GM12878 (cell line): ENCODE measurements around the gene B3GAT2. TPM values are rescaled to one million over a fixed set of nuclear protein-coding genes. Genes with fewer than 3 reads are reported as not detected.

ENCODE experiments used
- ATAC-seq: fragments of 200-7000 bp; cut with Tn5 transposase; 3 replicates; pipeline ENCODE4 v1.9.1; 2020; ENCODE audit warnings: mild to moderate bottlenecking, moderate library complexity
- BruUV-seq: library from RNA; stranded (reverse); fragments of 400-500 nt; replicated peaks from 2 replicates; lab custom pipeline; 2021; lab: Mats Ljungman, UMichigan
- CTCF ChIA-PET: fragments of 300-600 bp; sonication (Branson Sonifier 250); formaldehyde crosslinking; extraction: SDS; loops from one replicate; lab custom pipeline; 2021; ENCODE audit warnings: inconsistent platforms; lab: Yijun Ruan, JAX
- POLR2A ChIA-PET: fragments of 350-600 bp; formaldehyde crosslinking; extraction: SDS; loops from one replicate; lab custom pipeline; 2021; ENCODE audit warnings: inconsistent platforms; lab: Charles Lee
- RAD21 ChIA-PET: fragments of 300-600 bp; sonication (Branson Sonifier 250); formaldehyde crosslinking; loops from one replicate; lab custom pipeline; 2023; ENCODE audit warnings: antibody characterized with exemption; ENCODE audit not compliant: unreplicated experiment; lab: Charles Lee
- SMC1A ChIA-PET: fragments of 300-600 bp; sonication (Branson Sonifier 250); formaldehyde crosslinking; loops from one replicate; lab custom pipeline; 2023; ENCODE audit not compliant: unreplicated experiment, uncharacterized antibody; lab: Charles Lee
- DNase-seq: peaks from one replicate; pipeline ENCODE4 v3.0.0-alpha.2; 2011; ENCODE audit warnings: low read depth, low spot score
- FAIRE-seq: peaks from 3 replicates; lab custom pipeline; 2011; peaks lifted over from hg19 to GRCh38; lab: Jason Lieb, UNC
- H2AFZ ChIP-seq: 2 replicates; pipeline ENCODE4 v1.6.0; 2011; ENCODE audit warnings: low read depth, low read length, control low read depth; ENCODE audit not compliant: control insufficient read depth
- H3K27ac ChIP-seq: 2 replicates; pipeline ENCODE4 v1.5.1; 2011; ENCODE audit warnings: control low read depth; ENCODE audit not compliant: control insufficient read depth, insufficient read depth
- H3K27me3 ChIP-seq, 2 experiments: replicated peaks in 1 of 2; 2 replicates each; pipeline versions ENCODE4 v1.6.0 to v1.6.1; 2011; ENCODE audit warnings: low read length in 1 of 2; ENCODE audit not compliant: control insufficient read depth in 2 of 2, insufficient read depth in 2 of 2
- H3K36me3 ChIP-seq, 2 experiments: 2 replicates each; pipeline ENCODE4 v1.5.1; 2011; ENCODE audit warnings: low read length in 1 of 2; ENCODE audit not compliant: control insufficient read depth in 2 of 2, insufficient read depth in 2 of 2
- H3K4me1 ChIP-seq: 2 replicates; pipeline ENCODE4 v1.6.1; 2011; ENCODE audit warnings: mild to moderate bottlenecking, low read length, moderate library complexity, mixed read lengths; ENCODE audit not compliant: control insufficient read depth, insufficient read depth
- H3K4me2 ChIP-seq: 2 replicates; pipeline ENCODE4 v1.6.0; 2011; ENCODE audit warnings: control low read depth; ENCODE audit not compliant: control insufficient read depth, insufficient read depth
- H3K4me3 ChIP-seq: fragments of 200-600 bp; sonication (generic); 2 replicates; pipeline ENCODE4 v1.5.1; 2016
- H3K79me2 ChIP-seq: 2 replicates; pipeline ENCODE4 v1.6.0; 2011; ENCODE audit warnings: low read length; ENCODE audit not compliant: control insufficient read depth, insufficient read depth
- H3K9ac ChIP-seq: 2 replicates; pipeline ENCODE4 v1.8.0; 2011; ENCODE audit warnings: low read length, control low read depth, mixed read lengths; ENCODE audit not compliant: control insufficient read depth, insufficient read depth
- H3K9me3 ChIP-seq: replicated peaks from 3 replicates; pipeline ENCODE4 v1.5.1; 2011; ENCODE audit warnings: mild to moderate bottlenecking, low read length; ENCODE audit not compliant: control insufficient read depth, insufficient read depth
- H4K20me1 ChIP-seq: 2 replicates; pipeline ENCODE4 v1.6.0; 2011; ENCODE audit not compliant: control insufficient read depth, insufficient read depth
- ASH2L ChIP-seq: fragments of 300-600, 200-600 bp; sonication (generic); IDR thresholded peaks from 2 replicates; pipeline ENCODE4 v1.6.1; 2017; ENCODE audit warnings: low read depth, mild to moderate bottlenecking, borderline replicate concordance
- BRCA1 ChIP-seq: IDR thresholded peaks from 2 replicates; pipeline ENCODE4 v1.6.1; 2011; ENCODE audit warnings: low read depth, low read length, improper control_type of control experiment
- CBX5 ChIP-seq: sonication (generic); IDR thresholded peaks from 2 replicates; pipeline ENCODE4 v1.6.1; 2016; ENCODE audit warnings: low read depth, moderate library complexity, mild to moderate bottlenecking, inconsistent platforms
- LARP7 ChIP-seq: fragments of 450-650 bp; IDR thresholded peaks from 2 replicates; pipeline ENCODE4 v1.6.1; 2017; ENCODE audit warnings: mild to moderate bottlenecking
- NR2C1 ChIP-seq: fragments of 450-650 bp; IDR thresholded peaks from 2 replicates; pipeline ENCODE4 v1.6.1; 2017; ENCODE audit warnings: antibody characterized with exemption, mild to moderate bottlenecking, moderate library complexity
- RB1 ChIP-seq: fragments of 450-650 bp; formaldehyde crosslinking; IDR thresholded peaks from 2 replicates; pipeline ENCODE4 v1.6.1; 2017; ENCODE audit warnings: mild to moderate bottlenecking, borderline replicate concordance
- SMAD5 ChIP-seq: IDR thresholded peaks from 2 replicates; pipeline ENCODE4 v1.6.1; 2016; ENCODE audit warnings: antibody characterized with exemption, low read depth
- TCF7 ChIP-seq: IDR thresholded peaks from 2 replicates; pipeline ENCODE4 v1.6.1; 2014; ENCODE audit warnings: antibody characterized with exemption, borderline replicate concordance
- YBX1 ChIP-seq: fragments of 450-650 bp; IDR thresholded peaks from 2 replicates; pipeline ENCODE4 v1.6.1; 2016; ENCODE audit warnings: antibody characterized with exemption
- ZNF24 ChIP-seq: fragments of 450-650 bp; IDR thresholded peaks from 2 replicates; pipeline ENCODE4 v1.6.1; 2017; ENCODE audit warnings: antibody characterized with exemption, mild to moderate bottlenecking
- ZNF592 ChIP-seq: fragments of 450-650 bp; IDR thresholded peaks from 2 replicates; pipeline ENCODE4 v1.6.1; 2017; ENCODE audit warnings: mild to moderate bottlenecking, moderate library complexity
- WGBS: methylation state at CpG from one replicate; pipeline ENCODE4 v1.1.6; 2016; ENCODE audit warnings: low lambda C conversion rate; ENCODE audit not compliant: insufficient replicate concordance, insufficient coverage; ENCODE audit errors: missing lambda C conversion rate; 5-methylcytosine and 5-hydroxymethylcytosine counted together
- in situ Hi-C: fragments of 300-500 bp; cut with MboI; formaldehyde crosslinking; loops from 9 replicates; pipeline ENCODE4 v1.14.3; 2018; ENCODE audit warnings: mixed read lengths
- intact Hi-C: fragments of 100-400 bp; cut with micrococcal nuclease; formaldehyde crosslinking; loops from one replicate; pipeline ENCODE4 v1.14.2; 2022; ENCODE audit not compliant: unreplicated experiment
- polyA plus RNA-seq, 11 experiments: library from polyadenylated mRNA; depleted of rRNA in 4 of 11; unstranded in 6 of 11; stranded (reverse) in 5 of 11; fragments of >200 nt; fragmentation: Nextera tagmentation in 4 of 11; fragmentation: Illumina TruSeq in 1 of 11; extraction: Ambion mirVana in 4 of 11; extraction: Trizol in 1 of 11; gene quantifications; 1 replicate in 1 of 11; 2 replicates in 10 of 11; pipeline versions ENCODE4 v1.2.1 to v1.2.3, GENCODE V29; 2011 to 2016; ENCODE audit warnings: inconsistent platforms in 2 of 11, missing spikeins in 2 of 11, low read depth in 1 of 11
- total RNA-seq, 4 experiments: library from RNA; depleted of rRNA in 3 of 4; stranded (reverse); fragments of >200 nt in 3 of 4; fragmentation: Illumina TruSeq in 1 of 4; extraction: Trizol in 1 of 4; gene quantifications; 2 replicates each; pipeline versions ENCODE4 v1.2.1 to v1.2.3, GENCODE V29; 2013 to 2021
- TF ChIP-seq, protein P1 (sequence below): IDR thresholded peaks from 2 replicates; pipeline ENCODE4 v1.6.1; 2011; ENCODE audit warnings: mild to moderate bottlenecking, low read depth, low read length, moderate library complexity; ENCODE audit not compliant: insufficient replicate concordance
- TF ChIP-seq, protein P2 (sequence below): fragments of 450-650 bp; IDR thresholded peaks from 2 replicates; pipeline ENCODE4 v1.6.1; 2017; ENCODE audit warnings: mild to moderate bottlenecking

The B3GAT2 gene
- total and polyA plus RNA-seq, 10 of the 15 experiments (the other 5 are each of a cell fraction or from before 2014, with no cell fraction given), result 0.04 to 1.2 (median 0.22) TPM; not detected in 5

DNA sequence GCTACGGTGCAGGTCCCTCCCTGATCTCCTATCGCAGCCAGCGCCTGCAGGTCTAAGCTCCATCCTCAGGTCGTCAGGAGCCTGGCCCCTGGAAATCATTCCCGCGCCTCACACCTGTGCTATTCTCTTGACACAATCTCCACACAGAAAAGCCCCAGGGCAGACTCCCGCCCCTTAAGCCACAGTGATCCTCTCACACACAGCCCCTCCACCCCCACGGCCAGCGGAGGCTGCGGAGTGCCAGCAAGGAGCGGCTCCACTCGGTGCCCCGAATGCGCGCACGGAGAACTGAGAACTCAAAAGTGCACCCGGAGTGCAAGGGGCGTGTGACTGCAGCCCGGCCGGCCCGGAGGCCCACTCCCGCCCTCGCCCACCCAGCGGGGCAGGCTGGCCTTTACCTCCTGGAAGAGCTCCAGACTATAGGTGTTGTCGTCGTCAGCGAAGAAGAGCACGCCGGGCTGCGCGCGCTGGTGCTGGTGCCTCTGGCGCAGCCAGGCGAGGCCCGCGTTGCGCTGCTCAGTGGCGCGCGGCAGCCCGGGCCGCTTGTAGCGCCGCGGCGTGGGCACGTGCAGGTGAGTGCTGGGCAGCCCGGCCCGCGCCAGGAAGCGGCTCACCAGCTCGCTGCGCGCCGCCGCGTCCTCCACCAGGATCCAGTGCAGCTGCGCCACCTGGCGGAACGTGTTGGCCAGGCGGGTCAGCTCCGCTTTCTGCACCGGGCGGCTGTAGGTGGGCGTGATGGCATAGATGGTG, 1.2 kb downstream of the B3GAT2 start:
- H3K4me2 ChIP-seq, result peak overlapping the region; percentile 90
- WGBS, result 9% methylated on average over 62 of the region's 65 CpGs
- ChIA-PET CTCF (interaction anchor here (0.6 to 2.5 kb wide), 34 partner anchors 11 to 735 kb away, joined by 3 to 26 read pairs (median 4); partner anchors contain the start of gene COL9A1), POLR2A (no interaction called here), SMC1A (interaction anchor here (0.7 to 2.5 kb wide), 5 partner anchors 35 to 647 kb away, joined by 3 to 17 read pairs (median 3); no protein-coding TSS in a partner anchor), RAD21 (interaction anchor here (0.6 to 2.2 kb wide), 11 partner anchors 42 to 734 kb away, joined by 3 to 29 read pairs (median 4); no protein-coding TSS in a partner anchor)
- H3K9ac ChIP-seq, result no peak overlapping the region
- peaks cover 9 to 13% of the 10 kb centered on the region in 2 experiments for H3K27me3 ChIP-seq
- FAIRE-seq, result peak; percentile 69
- no TSS peak for BruUV-seq
- peak overlapping the region; percentile 66 for H2AFZ ChIP-seq
- no peaks in the 10 kb centered on the region for H3K9me3 ChIP-seq
- H3K4me1 ChIP-seq, result peaks cover 3% of the 10 kb centered on the region; the same call in 1 of the 2 replicates
- no peaks in the 10 kb centered on the region for H3K36me3 ChIP-seq
- peak; percentile 11 for DNase-seq
- H3K4me3 ChIP-seq, result peak overlapping the region; percentile 74; the same call in 1 of the 2 replicates
- H3K27ac ChIP-seq, result no peak overlapping the region
- H4K20me1 ChIP-seq, result no peaks in the 10 kb centered on the region
- intact Hi-C loops (loop anchor here (1.0 to 10.0 kb wide), 4 partner anchors 63 to 643 kb away; no protein-coding TSS in a partner anchor), in situ Hi-C loops (loop anchor here (5.0 kb wide), 1 partner anchor 248 kb away; no protein-coding TSS in a partner anchor)
- peak; percentile 99 for ATAC-seq
- no peaks in the 10 kb centered on the region for H3K79me2 ChIP-seq
- TF ChIP-seq ZNF24 (no peak), LARP7 (peak; percentile 83), YBX1 (no peak), BRCA1 (no peak), RB1 (peak; percentile 62; the same call in 1 of the 2 replicates), TCF7 (no peak), ZNF592 (no peak), ASH2L (no peak), SMAD5 (no peak), CBX5 (no peak), NR2C1 (no peak)
- TF ChIP-seq, protein P1, sequence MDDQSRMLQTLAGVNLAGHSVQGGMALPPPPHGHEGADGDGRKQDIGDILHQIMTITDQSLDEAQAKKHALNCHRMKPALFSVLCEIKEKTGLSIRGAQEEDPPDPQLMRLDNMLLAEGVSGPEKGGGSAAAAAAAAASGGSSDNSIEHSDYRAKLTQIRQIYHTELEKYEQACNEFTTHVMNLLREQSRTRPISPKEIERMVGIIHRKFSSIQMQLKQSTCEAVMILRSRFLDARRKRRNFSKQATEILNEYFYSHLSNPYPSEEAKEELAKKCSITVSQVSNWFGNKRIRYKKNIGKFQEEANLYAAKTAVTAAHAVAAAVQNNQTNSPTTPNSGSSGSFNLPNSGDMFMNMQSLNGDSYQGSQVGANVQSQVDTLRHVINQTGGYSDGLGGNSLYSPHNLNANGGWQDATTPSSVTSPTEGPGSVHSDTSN, result no peak
- TF ChIP-seq, protein P2, sequence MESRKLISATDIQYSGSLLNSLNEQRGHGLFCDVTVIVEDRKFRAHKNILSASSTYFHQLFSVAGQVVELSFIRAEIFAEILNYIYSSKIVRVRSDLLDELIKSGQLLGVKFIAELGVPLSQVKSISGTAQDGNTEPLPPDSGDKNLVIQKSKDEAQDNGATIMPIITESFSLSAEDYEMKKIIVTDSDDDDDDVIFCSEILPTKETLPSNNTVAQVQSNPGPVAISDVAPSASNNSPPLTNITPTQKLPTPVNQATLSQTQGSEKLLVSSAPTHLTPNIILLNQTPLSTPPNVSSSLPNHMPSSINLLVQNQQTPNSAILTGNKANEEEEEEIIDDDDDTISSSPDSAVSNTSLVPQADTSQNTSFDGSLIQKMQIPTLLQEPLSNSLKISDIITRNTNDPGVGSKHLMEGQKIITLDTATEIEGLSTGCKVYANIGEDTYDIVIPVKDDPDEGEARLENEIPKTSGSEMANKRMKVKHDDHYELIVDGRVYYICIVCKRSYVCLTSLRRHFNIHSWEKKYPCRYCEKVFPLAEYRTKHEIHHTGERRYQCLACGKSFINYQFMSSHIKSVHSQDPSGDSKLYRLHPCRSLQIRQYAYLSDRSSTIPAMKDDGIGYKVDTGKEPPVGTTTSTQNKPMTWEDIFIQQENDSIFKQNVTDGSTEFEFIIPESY, result no peak
